ENCODE results near the gene VPS37C.
"Not testable (repeated sequence)": the region's sequence is repeated elsewhere in the genome, so short reads cannot be mapped to it uniquely, and the experiment has no call there.

Gene VPS37C

DNA sequence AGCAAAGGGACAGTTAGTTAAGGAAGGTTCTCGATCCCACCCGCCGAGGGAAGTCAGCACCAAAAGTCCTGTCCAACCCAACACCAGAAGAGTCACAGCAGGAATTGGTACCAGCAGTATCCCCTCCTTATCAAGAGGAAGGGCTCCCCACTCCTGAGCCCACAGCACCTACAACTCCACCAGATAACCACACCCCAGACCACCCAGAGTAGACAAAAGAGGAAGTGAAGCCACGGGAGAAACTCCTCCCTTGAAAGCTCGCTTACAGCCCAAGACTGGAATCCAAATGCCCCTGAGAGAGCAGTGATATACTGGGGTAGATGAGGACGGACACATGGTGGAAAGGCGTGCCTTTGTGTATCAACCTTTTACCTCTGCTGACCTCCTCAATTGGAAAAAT is 66.2 kb downstream of the VPS37C start:
- Histone ChIP-seq H3K4me3 (ENCODE audit: low read length) (no peak overlapping the region), H3K27me3 (ENCODE audit: insufficient read depth, low read length) (no peaks in the 10 kb centered on the region), H3K27ac (ENCODE audit: low read length) (no peak overlapping the region), H3K4me1 (ENCODE audit: insufficient read depth, low read length) (peaks cover 7% of the 10 kb centered on the region; the same call in 1 of the 2 replicates), H3K9me3 (ENCODE audit: insufficient read depth, low read depth, low read length) (peaks cover 8% of the 10 kb centered on the region), H3K36me3 (ENCODE audit: insufficient read depth, low read depth, low read length) (no peaks in the 10 kb centered on the region), H3K9ac (ENCODE audit: low read depth, low read length) (no peak overlapping the region)

DNA sequence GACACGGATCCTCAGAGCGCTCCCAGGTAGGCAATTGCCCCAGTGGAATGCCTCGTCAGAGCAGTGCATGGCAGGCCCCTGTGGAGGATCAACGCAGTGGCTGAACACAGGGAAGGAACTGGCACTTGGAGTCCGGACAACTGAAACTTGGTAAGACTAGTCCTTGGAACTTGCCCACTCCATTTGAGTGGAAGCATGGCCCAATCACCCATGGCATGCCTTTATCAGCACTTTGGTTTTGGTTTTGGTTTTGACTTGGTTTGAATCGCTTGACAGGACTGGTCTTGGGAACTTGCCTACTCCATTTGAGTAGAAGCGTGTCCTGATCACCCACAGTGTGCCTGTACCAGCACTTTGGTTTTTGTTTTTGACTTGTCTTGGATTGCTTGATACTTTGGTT is 67.1 kb downstream of the VPS37C start:
- not testable (repeated sequence) for H3K27me3 ChIP-seq (ENCODE audit: insufficient read depth, low read length); H3K36me3 ChIP-seq (ENCODE audit: insufficient read depth, low read depth, low read length); H3K4me1 ChIP-seq (ENCODE audit: insufficient read depth, low read length); H3K27ac ChIP-seq (ENCODE audit: low read length); H3K4me3 ChIP-seq (ENCODE audit: low read length); H3K9ac ChIP-seq (ENCODE audit: low read depth, low read length); H3K9me3 ChIP-seq (ENCODE audit: insufficient read depth, low read depth, low read length)

DNA sequence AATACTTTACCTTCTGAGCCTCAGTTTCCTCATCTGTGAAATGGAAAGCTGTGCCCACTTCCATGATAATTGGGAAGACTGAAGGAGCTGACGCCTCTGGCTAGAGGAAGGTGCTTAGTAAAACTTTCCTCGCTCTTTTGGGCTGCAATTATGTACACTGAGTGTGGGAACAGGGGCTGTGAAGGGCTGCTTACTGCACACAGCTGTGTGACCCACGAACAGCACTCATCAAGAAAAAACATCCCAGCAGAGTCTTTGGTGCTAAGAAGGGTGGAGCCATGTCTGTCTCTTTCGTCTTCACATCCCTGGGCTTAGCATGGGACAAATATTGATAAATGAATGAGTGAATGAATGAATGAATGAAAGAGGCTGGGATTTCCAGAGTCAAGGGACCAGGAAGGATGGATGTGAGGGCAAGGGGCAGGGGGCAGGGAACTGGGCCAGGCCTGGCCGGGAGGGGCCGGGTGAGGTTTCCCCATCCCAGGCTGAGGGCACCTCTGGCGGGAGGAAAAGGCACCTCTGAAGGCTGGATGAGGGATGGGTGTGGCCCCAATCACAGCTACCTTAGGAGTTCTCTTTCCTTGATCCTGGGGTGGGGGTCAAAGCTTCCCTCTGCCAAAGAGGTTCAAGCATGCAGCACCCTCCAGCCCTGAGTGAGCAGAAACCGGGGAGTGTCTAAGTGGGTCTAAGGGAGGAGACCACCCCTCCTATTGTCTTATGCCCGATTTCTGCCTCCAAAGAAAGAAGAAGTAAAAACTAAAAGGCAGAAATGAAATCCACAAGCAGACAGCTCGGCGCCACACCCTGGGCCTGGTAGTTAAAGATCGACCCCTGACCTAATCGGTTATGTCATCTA is 68.1 kb downstream of the VPS37C start:
- Histone ChIP-seq H3K36me3 (ENCODE audit: insufficient read depth, low read depth, low read length) (no peaks in the 10 kb centered on the region), H3K4me3 (ENCODE audit: low read length) (no peak overlapping the region), H3K4me1 (ENCODE audit: insufficient read depth, low read length) (peaks cover 7% of the 10 kb centered on the region; the same call in 1 of the 2 replicates), H3K27me3 (ENCODE audit: insufficient read depth, low read length) (no peaks in the 10 kb centered on the region), H3K9ac (ENCODE audit: low read depth, low read length) (no peak overlapping the region), H3K27ac (ENCODE audit: low read length) (no peak overlapping the region), H3K9me3 (ENCODE audit: insufficient read depth, low read depth, low read length) (no peaks in the 10 kb centered on the region; the same call in 1 of the 2 replicates)

DNA sequence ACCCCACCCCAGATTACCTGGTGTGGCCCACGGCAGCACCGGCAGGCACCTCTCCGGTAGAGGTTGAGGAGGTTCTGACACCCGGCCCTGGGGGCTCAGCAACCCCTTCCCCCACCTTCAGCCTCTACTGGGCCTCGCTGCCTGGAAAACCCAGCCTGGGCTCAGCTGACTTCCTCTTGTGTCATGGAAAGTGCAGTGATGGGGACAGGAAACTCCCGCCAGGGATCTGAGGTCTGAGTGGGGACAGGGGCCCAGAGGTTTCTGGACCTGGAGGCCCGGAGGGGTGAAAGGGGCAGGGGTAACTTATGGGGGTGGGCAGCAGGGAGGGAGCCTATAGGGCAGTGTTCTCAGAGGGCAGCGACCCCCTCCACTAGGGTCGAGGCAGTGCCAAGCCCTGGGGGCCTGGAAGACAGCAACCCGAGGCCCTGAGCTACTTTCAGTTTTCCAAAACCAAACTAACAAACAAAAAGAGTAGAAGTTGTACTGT is 68.9 kb downstream of the VPS37C start:
- H3K27me3 ChIP-seq (ENCODE audit: insufficient read depth, low read length), result no peaks in the 10 kb centered on the region
- H3K9ac ChIP-seq (ENCODE audit: low read depth, low read length), result no peak overlapping the region
- no peak overlapping the region for H3K27ac ChIP-seq (ENCODE audit: low read length)
- H3K4me1 ChIP-seq (ENCODE audit: insufficient read depth, low read length), result peaks cover 7% of the 10 kb centered on the region; the same call in 1 of the 2 replicates
- H3K36me3 ChIP-seq (ENCODE audit: insufficient read depth, low read depth, low read length), result no peaks in the 10 kb centered on the region
- H3K4me3 ChIP-seq (ENCODE audit: low read length), result no peak overlapping the region
- no peaks in the 10 kb centered on the region; the same call in 1 of the 2 replicates for H3K9me3 ChIP-seq (ENCODE audit: insufficient read depth, low read depth, low read length)

DNA sequence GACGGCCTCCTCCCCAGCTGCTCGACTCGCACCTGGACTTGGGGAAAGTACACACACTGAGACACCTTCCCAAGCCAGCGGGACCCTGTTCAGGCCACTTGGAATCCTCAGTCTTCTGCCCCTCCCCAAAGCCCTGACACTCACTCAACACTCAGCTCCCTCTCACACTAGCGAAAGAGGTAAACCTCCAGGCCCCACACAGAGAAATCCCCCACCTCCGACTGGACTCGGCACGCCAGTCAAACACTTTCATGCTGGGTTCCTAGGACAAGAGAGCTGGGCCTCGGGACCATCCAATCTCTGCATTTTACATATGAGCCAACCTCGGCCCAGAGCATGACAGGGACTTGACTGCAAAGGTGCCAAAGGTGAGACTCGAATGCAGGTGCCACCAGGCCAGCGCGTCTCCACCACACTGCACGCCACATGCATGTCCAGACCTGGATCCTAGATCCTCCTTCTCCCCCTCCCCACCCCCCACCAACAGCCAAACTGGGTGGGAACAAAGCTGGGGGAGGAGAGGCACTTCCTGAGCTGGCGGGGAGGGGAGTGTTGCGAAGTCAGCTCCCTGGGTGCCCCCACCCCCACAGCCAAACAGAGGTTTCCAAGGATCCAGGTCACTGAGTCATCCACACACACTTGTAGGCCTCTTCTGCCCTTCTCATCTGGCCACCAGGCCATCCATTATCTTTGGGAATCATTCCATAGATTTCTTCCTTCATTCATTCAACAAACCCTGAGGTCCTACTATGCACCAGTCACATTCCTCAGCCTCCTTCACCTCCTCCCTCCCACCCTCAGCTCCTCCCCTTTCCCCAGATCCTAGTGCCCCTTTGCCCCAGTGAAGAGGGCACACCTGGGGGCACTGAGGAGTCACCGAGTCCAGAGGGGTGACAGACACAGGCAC is 69.6 kb downstream of the VPS37C start:
- no peaks in the 10 kb centered on the region; the same call in 1 of the 2 replicates for H3K9me3 ChIP-seq (ENCODE audit: insufficient read depth, low read depth, low read length)
- H3K4me1 ChIP-seq (ENCODE audit: insufficient read depth, low read length), result peaks cover 7% of the 10 kb centered on the region; the same call in 1 of the 2 replicates
- H3K4me3 ChIP-seq (ENCODE audit: low read length), result no peak overlapping the region
- H3K27me3 ChIP-seq (ENCODE audit: insufficient read depth, low read length), result no peaks in the 10 kb centered on the region
- no peak overlapping the region for H3K27ac ChIP-seq (ENCODE audit: low read length)
- H3K9ac ChIP-seq (ENCODE audit: low read depth, low read length), result no peak overlapping the region
- H3K36me3 ChIP-seq (ENCODE audit: insufficient read depth, low read depth, low read length), result no peaks in the 10 kb centered on the region

DNA sequence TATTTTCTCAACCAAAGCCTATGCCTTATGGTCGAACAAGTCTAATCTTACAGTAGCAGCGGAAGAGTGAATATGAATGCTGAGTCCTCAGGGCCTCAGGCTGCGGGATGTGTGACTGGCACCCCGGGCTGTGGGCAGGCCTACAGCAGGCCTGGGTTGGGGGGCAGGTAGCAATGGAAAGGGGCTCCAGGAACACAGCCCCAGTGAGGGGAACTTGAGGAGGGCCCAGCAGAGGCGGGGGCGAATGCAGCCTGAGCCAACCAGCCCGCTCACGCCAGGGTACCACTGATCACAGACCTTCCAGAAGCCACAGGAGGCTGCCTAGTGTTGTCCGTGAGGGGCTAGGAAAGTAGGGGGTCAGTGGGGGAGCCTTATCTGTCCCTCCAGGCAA is 70.2 kb downstream of the VPS37C start:
- no peak overlapping the region for H3K9ac ChIP-seq (ENCODE audit: low read depth, low read length)
- no peaks in the 10 kb centered on the region for H3K36me3 ChIP-seq (ENCODE audit: insufficient read depth, low read depth, low read length)
- no peak overlapping the region for H3K27ac ChIP-seq (ENCODE audit: low read length)
- H3K4me1 ChIP-seq (ENCODE audit: insufficient read depth, low read length), result peaks cover 7% of the 10 kb centered on the region; the same call in 1 of the 2 replicates
- no peaks in the 10 kb centered on the region for H3K27me3 ChIP-seq (ENCODE audit: insufficient read depth, low read length)
- no peak overlapping the region for H3K4me3 ChIP-seq (ENCODE audit: low read length)
- H3K9me3 ChIP-seq (ENCODE audit: insufficient read depth, low read depth, low read length), result no peaks in the 10 kb centered on the region; the same call in 1 of the 2 replicates

DNA sequence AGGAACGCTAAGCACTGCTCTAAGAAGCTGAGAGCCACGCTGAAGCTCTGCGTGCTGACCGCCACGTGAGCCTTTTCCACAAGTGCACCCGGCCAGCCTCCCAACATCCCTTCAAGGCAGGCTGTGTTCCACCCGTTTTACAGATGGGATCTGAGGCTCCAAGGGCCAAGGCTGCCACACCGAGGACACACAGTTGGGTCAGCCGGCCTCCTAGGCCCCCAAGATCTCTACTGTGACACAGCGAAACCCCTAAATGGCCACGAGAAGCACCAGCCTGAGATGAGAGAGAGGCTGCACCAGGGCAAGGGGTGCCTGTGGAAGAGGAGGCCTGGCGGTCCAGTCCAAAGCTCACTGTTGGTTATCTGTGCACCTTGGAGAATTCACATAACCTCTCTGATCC is 70.7 kb downstream of the VPS37C start:
- Histone ChIP-seq H3K36me3 (ENCODE audit: insufficient read depth, low read depth, low read length) (no peaks in the 10 kb centered on the region), H3K9ac (ENCODE audit: low read depth, low read length) (no peak overlapping the region), H3K9me3 (ENCODE audit: insufficient read depth, low read depth, low read length) (no peaks in the 10 kb centered on the region; the same call in 1 of the 2 replicates), H3K4me1 (ENCODE audit: insufficient read depth, low read length) (peaks cover 7% of the 10 kb centered on the region; the same call in 1 of the 2 replicates), H3K27ac (ENCODE audit: low read length) (no peak overlapping the region), H3K4me3 (ENCODE audit: low read length) (no peak overlapping the region), H3K27me3 (ENCODE audit: insufficient read depth, low read length) (no peaks in the 10 kb centered on the region)

DNA sequence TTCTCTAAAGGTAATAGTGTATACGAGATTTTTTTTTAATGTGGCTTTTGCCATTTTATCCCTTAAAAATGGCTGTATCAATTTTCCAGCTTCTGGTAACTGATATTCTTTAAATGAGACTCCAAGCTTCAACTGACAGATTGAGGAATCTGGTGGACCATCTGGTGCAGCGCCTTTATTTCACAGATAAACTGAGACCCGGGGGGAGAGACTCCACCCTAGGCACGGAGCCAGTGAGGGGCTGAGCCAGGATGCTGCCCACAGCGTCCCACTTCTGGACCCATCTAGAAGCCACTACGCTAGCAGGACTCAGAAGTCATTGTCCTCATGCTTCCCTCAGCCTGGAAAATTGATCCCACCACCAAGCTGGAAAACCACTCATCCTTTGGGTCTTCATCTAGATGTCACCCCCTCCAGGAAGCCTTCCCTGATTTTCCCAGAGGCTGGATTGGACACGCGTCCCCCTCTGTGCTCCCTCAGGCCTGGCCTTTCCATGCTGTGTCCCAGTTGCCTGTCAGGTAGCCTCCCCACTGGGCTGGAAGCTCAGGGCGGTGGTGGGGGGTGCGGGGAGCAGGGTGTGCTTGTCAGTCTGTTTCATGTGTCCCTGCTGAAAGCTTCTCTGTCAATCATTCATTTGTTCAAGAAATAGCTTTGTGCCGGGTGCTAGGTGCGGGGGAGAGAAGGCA is 71.3 kb downstream of the VPS37C start:
- Histone ChIP-seq H3K4me3 (ENCODE audit: low read length) (no peak overlapping the region), H3K27ac (ENCODE audit: low read length) (no peak overlapping the region), H3K4me1 (ENCODE audit: insufficient read depth, low read length) (peaks cover 7% of the 10 kb centered on the region; the same call in 1 of the 2 replicates), H3K9ac (ENCODE audit: low read depth, low read length) (no peak overlapping the region), H3K36me3 (ENCODE audit: insufficient read depth, low read depth, low read length) (no peaks in the 10 kb centered on the region), H3K9me3 (ENCODE audit: insufficient read depth, low read depth, low read length) (no peaks in the 10 kb centered on the region; the same call in 1 of the 2 replicates), H3K27me3 (ENCODE audit: insufficient read depth, low read length) (no peaks in the 10 kb centered on the region)

DNA sequence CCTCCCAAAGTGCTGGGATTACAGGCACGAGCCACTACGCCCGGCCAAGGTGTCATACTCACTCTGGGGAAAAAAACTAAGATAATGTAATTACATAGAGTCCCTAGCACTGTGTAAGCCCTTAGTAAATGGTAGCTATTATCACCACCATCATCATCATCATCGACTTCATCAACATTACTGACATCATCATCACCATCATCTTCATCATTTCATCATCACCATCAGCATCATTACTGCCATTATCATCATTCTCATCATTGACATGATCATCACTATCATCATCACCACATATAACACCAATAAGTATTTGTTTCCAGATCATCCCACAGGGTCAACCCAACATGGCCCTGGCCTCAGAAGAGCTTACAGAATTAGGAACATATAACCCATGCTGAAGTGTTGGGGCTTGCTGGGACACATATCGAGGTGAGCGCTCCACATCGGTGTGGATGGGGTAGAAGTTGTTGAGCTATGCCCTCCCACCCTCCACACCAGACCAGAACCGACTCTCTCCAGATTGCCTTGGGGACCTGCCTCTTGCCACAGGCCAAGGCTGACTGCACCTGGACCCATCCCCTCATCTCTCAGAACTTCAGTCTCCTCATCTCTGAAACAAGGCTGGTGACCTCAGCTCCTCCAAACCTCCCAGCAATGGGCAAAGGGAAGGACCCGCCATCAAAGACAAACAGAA is 73.7 kb downstream of the VPS37C start:
- Histone ChIP-seq H3K27ac (ENCODE audit: low read length) (no peak overlapping the region), H3K9ac (ENCODE audit: low read depth, low read length) (no peak overlapping the region), H3K9me3 (ENCODE audit: insufficient read depth, low read depth, low read length) (no peaks in the 10 kb centered on the region), H3K27me3 (ENCODE audit: insufficient read depth, low read length) (no peaks in the 10 kb centered on the region), H3K36me3 (ENCODE audit: insufficient read depth, low read depth, low read length) (no peaks in the 10 kb centered on the region), H3K4me1 (ENCODE audit: insufficient read depth, low read length) (peaks cover 7% of the 10 kb centered on the region; the same call in 1 of the 2 replicates), H3K4me3 (ENCODE audit: low read length) (no peak overlapping the region)

DNA sequence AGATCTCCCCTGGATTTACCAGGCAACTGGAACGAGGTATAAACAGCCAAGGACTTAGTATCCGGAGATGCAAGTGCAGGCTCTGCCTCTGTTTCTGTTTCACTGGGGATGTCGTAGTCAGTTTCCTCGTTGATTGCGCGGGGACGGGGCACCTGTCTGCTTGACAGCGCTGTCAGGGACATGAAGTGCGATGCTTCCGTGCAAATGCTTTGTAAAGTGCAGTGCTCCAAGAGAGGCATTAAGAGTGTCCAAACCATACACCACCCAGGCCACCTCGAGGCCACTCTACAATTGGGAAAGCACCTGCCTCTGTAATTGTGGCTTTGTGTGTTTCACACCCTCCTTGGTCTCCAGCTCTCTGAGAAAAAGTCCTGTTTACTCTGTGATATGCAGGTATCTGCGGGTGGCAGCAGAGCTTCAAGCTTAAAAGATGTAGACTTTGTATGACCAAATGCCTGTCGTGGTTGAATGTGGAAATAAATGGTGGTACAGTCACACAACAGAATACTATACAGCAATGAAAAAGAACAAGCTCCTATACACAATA is 77.6 kb downstream of the VPS37C start:
- Histone ChIP-seq H3K4me3 (ENCODE audit: low read length) (no peak overlapping the region), H3K9ac (ENCODE audit: low read depth, low read length) (no peak overlapping the region), H3K4me1 (ENCODE audit: insufficient read depth, low read length) (no peaks in the 10 kb centered on the region), H3K36me3 (ENCODE audit: insufficient read depth, low read depth, low read length) (no peaks in the 10 kb centered on the region), H3K9me3 (ENCODE audit: insufficient read depth, low read depth, low read length) (no peaks in the 10 kb centered on the region), H3K27me3 (ENCODE audit: insufficient read depth, low read length) (no peaks in the 10 kb centered on the region), H3K27ac (ENCODE audit: low read length) (no peak overlapping the region)
